Motor neuron (in vitro differentiated cells): ENCODE measurements around the gene DLGAP3. TPM values are rescaled to one million over a fixed set of nuclear protein-coding genes. Genes with fewer than 3 reads are reported as not detected.
"Not testable (repeated sequence)": the region's sequence is repeated elsewhere in the genome, so short reads cannot be mapped to it uniquely, and the experiment has no call there.

ENCODE experiments used
- ATAC-seq, 8 experiments: fragments of 200-7000 bp; cut with Tn5 transposase; replicated peaks in 6 of 8; 2 replicates each; pipeline ENCODE4 v1.8.0; 2021; ENCODE audit warnings: mild to moderate bottlenecking in 8 of 8, moderate library complexity in 8 of 8
- H3K27ac ChIP-seq, 2 donors: fragments of 250-450 bp; sonication (Bioruptor Pico); 2 replicates each; pipeline ENCODE4 v1.9.0; 2021; ENCODE audit warnings: antibody characterized with exemption in 2 of 2, mild to moderate bottlenecking in 2 of 2, moderate library complexity in 1 of 2
- H3K4me1 ChIP-seq, 2 donors: fragments of 250-450 bp; sonication (Bioruptor Pico); replicated peaks in 1 of 2; 2 replicates each; pipeline ENCODE4 v1.6.1; 2021; ENCODE audit warnings: antibody characterized with exemption in 2 of 2, mild to moderate bottlenecking in 2 of 2, moderate library complexity in 1 of 2
- H3K4me3 ChIP-seq, 5 donors: fragments of 250-450 bp; sonication (Bioruptor Pico); 2 replicates each; pipeline ENCODE4 v1.9.0; 2021; ENCODE audit warnings: antibody characterized with exemption in 5 of 5, mild to moderate bottlenecking in 5 of 5, moderate library complexity in 4 of 5
- WGBS, 10 experiments: fragments of 450-650 bp; shearing (Covaris generic); methylation state at CpG; one replicate each; pipeline ENCODE4 v1.0.0; 2022; 5-methylcytosine and 5-hydroxymethylcytosine counted together
- in situ Hi-C, 9 experiments: fragments of 400-800 bp; cut with MboI; loops; one replicate each; pipeline ENCODE4 v1.15.0; 2021; ENCODE audit warnings: low sequenced_read_pairs in 9 of 9, low pct_unique_long_range_greater_than_20kb in 2 of 9; ENCODE audit not compliant: unreplicated experiment in 9 of 9
- total RNA-seq, 8 experiments: library from RNA; unstranded; fragments of 300-600 nt; gene quantifications; 2 replicates each; pipeline versions ENCODE4 v1.2.3 to v1.2.4, GENCODE V29; 2022

The DLGAP3 gene, protein sequence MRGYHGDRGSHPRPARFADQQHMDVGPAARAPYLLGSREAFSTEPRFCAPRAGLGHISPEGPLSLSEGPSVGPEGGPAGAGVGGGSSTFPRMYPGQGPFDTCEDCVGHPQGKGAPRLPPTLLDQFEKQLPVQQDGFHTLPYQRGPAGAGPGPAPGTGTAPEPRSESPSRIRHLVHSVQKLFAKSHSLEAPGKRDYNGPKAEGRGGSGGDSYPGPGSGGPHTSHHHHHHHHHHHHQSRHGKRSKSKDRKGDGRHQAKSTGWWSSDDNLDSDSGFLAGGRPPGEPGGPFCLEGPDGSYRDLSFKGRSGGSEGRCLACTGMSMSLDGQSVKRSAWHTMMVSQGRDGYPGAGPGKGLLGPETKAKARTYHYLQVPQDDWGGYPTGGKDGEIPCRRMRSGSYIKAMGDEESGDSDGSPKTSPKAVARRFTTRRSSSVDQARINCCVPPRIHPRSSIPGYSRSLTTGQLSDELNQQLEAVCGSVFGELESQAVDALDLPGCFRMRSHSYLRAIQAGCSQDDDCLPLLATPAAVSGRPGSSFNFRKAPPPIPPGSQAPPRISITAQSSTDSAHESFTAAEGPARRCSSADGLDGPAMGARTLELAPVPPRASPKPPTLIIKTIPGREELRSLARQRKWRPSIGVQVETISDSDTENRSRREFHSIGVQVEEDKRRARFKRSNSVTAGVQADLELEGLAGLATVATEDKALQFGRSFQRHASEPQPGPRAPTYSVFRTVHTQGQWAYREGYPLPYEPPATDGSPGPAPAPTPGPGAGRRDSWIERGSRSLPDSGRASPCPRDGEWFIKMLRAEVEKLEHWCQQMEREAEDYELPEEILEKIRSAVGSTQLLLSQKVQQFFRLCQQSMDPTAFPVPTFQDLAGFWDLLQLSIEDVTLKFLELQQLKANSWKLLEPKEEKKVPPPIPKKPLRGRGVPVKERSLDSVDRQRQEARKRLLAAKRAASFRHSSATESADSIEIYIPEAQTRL
- 1 to 10 TPM in 6 of 8 experiments, under 1 TPM in 2; 0.21 to 8.2 (median 4.1) TPM for total RNA-seq

DNA sequence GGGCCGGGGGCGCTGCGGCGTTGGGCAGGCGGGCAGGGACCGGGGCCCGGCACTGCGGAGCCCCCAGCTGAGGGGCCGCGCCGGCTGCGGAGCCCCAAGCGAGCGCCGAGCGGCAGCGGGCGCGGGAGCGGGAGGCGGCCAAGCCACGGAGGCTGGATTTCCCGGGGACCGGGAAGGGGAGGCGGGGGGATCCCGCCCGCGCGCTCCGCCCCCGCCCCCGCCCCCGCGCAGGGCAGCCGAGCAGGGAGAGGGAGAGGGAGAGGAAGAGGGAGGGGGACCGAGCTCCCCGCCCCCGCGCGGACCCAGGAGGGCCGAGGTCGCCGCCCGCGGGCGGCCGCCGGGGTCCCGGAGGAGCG lies at the start of gene DLGAP3:
DLGAP3 (minus strand) TSS at position 154 of the 356 bp plus-strand sequence. CDS start 24,267 bp downstream, outside the sequence.
- peaks cover 3 to 9% of the 10 kb centered on the region in 2 donors for H3K4me1 ChIP-seq
- no CpG with 5 or more reads among the region's 50 CpGs for whole genome bisulfite sequencing, 10 experiments
- in situ Hi-C loops = no loop called here
- ATAC-seq = peak; percentile 53 to 80 (median 72)
- peak within 1 kb of the TSS; percentile 72 to 98 (median 76) for H3K4me3 ChIP-seq
- peak within 1 kb of the TSS in 1 of 2 donors; percentile 50 for H3K27ac ChIP-seq

GRCh38 chr1:34978921-34979320 lies 49.5 kb upstream of the DLGAP3 start:
- no peak overlapping the region for H3K4me3 ChIP-seq
- no peak overlapping the region for H3K27ac ChIP-seq
- in situ Hi-C loops = no loop called here
- H3K4me1 ChIP-seq = no peaks in the 10 kb centered on the region
- WGBS, 10 experiments = 0 to 100% (median 60%) methylated on average over 1 to 3 of the region's 6 CpGs; no CpG with 5 or more reads in 5 of the 10 experiments
- ATAC-seq = no peak

DNA sequence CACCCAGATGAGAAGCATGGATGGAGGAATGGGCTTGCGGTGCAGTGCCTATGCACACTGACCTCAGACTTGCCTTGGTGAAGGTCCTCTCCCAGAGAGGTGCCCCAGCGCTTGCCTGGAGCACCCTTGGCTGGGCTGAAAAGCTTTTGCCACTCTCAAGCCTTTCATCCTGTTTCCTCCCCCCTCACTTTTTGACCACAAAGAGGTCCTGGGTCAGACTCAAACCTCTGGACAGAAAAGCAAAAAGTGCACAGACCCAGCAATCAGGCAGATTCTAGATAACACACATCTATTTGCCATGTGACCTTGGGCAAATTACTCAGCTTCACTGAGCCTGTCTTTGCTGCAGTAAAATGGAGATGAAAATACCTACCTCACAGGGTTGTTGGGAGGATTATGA lies 48.4 kb upstream of the DLGAP3 start:
- WGBS, 10 experiments = 80 to 100% (median 90%) methylated on average over 1 to 2 of the region's 2 CpGs; no CpG with 5 or more reads in 6 of the 10 experiments
- in situ Hi-C loops = no loop called here
- Histone ChIP-seq H3K4me3 (no peak overlapping the region), H3K27ac (no peak overlapping the region), H3K4me1 (no peaks in the 10 kb centered on the region)
- ATAC-seq = peak in 1 of 8 experiments; percentile 19

- in situ Hi-C loops = no loop called here
- peak in 3 of 8 experiments; percentile 11 to 20 (median 13) for ATAC-seq
- H3K27ac ChIP-seq = no peak overlapping the region
- 80 to 100% (median 93%) methylated on average over 1 to 13 of the region's 13 CpGs; no CpG with 5 or more reads in 5 of the 10 experiments for WGBS, 10 experiments
- H3K4me1 ChIP-seq = no peaks in the 10 kb centered on the region
- no peak overlapping the region for H3K4me3 ChIP-seq
Observed at GRCh38 chr1:34977210-34977471, 47.7 kb upstream of the DLGAP3 start.

DNA sequence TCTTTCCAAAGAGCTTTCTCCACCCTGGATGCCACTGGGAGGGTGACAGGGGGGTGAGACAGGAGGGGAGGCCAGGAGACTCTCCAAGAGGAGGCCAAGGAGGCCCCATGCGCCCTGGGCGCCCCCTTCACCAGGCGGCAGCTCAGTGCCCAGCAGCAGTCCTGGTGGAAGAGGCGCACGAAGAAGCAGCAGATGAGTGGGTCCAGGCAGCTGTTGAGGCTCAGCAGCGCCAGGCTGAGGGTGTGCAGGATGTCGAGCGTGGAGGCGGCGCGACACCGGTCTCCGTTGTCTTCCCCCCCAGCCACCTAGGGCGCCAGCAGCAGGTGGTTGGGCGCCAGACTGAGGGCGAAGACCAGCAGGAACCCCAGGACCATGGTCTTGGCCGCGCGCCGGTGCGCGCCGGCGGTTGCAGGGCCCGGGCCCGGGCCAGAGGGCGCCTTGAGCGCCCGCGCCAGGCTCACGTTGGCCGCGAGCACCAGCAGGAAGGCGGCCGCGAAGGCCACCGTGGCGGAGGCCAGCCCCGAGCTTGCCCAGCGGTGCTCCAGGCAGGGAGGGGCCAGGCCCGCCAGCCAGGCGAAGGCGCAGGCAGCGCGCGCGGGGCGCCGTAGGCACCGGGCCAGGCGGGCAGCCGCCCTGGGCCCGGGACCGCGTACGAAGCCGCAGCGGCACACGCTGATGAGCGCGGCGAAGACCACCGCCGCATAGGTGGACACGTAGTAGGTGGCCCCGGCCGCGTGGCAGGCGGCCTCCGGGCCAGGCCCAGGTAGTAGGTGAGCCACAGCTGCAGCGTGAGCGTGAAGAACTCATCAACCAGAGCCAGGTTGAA lies 47.1 kb upstream of the DLGAP3 start:
- no peaks in the 10 kb centered on the region for H3K4me1 ChIP-seq
- WGBS, 10 experiments = 50 to 98% (median 95%) methylated on average over 2 to 35 of the region's 72 CpGs; no CpG with 5 or more reads in 4 of the 10 experiments
- ATAC-seq = peak in 4 of 8 experiments; percentile 7 to 32 (median 25)
- H3K27ac ChIP-seq = no peak overlapping the region
- in situ Hi-C loops = no loop called here
- no peak overlapping the region for H3K4me3 ChIP-seq

GRCh38 chr1:34975771-34976170 lies 46.3 kb upstream of the DLGAP3 start:
- in situ Hi-C loops = no loop called here
- H3K4me3 ChIP-seq = no peak overlapping the region
- WGBS, 10 experiments = 74 to 100% (median 88%) methylated on average over 1 to 6 of the region's 6 CpGs; no CpG with 5 or more reads in 2 of the 10 experiments

DNA sequence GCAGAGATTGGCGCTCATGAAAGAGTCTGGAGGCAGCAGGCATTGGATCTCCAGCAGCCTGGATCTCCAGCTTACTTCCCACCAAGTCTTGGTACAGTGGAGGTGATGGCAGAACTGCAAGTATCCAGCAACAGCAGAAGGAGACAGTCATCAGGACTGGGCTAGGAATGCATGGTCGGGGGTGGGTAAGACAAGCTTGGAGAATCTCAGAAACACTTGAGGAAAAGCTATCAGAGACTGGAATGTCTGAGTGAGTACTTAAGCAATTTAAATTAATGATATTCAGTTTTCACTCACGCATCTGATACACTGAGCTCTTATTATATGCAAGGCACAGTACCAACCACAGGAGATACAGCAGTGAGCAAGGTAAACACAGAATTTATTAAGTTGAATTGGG lies 45.9 kb upstream of the DLGAP3 start:
- peak in 1 of 8 experiments; percentile 58 for ATAC-seq
- in situ Hi-C loops = no loop called here
- H3K4me1 ChIP-seq = no peaks in the 10 kb centered on the region
- H3K27ac ChIP-seq = no peak overlapping the region
- H3K4me3 ChIP-seq = no peak overlapping the region
- WGBS, 10 experiments = 33 to 100% (median 90%) methylated on average over 1 to 3 of the region's 3 CpGs; no CpG with 5 or more reads in 1 of the 10 experiments

More at GRCh38 chr1:34975771-34976170, 46.3 kb upstream of the DLGAP3 start:
- ATAC-seq = no peak
- Histone ChIP-seq H3K27ac (no peak overlapping the region), H3K4me1 (no peaks in the 10 kb centered on the region)

DNA sequence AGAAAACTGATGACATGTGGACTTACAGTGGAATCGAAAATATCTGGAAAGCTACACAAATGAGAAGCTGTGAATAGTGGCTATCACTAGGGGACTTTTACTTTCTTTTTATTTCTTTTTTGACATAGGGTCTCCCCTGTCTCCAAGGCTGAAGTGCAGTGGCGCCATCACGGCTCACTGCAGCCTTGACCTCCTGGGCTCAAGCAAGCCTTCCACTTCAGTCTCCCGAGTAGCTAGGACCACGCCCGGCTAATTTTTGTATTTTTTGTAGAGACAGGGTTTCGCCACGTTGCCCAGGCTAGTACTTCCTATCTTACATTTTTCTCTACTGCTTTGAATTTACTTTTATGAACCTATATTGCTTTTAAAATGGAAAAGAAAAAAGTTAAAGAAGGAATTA lies 45.2 kb upstream of the DLGAP3 start:
- whole genome bisulfite sequencing, 10 experiments = 30 to 100% (median 87%) methylated on average over 1 to 8 of the region's 8 CpGs
- no peak for ATAC-seq
- in situ Hi-C loops = no loop called here

DNA sequence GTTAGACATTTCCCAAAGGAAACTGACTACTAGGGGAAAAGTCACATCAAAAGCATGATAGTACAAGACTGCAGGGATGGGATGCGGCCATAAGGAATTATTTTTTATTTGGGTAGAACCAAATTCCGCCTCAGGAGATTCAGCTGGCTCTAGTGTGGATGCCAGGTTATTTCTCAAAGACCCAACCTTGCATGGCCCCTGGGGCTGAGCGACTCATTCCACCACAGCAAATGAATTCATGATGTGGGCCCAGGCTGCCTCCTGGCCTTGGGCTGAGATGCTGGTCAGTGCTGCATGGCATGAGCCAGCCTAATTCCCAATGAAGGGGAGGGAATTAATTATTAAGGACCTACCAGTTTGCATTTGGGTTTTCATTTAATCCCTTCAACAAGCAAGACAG lies 43.9 kb upstream of the DLGAP3 start:
- no peaks in the 10 kb centered on the region for H3K4me1 ChIP-seq
- peak in 3 of 8 experiments; percentile 32 to 82 (median 39) for ATAC-seq
- in situ Hi-C loops = no loop called here
- 80 to 100% (median 94%) methylated on average over 1 to 3 of the region's 3 CpGs; no CpG with 5 or more reads in 3 of the 10 experiments for WGBS, 10 experiments
- H3K4me3 ChIP-seq = no peak overlapping the region
- no peak overlapping the region for H3K27ac ChIP-seq

More for the DNA sequence above, 45.2 kb upstream of the DLGAP3 start:
- Histone ChIP-seq H3K4me3 (no peak overlapping the region), H3K27ac (no peak overlapping the region), H3K4me1 (no peaks in the 10 kb centered on the region)

- H3K27ac ChIP-seq = no peak overlapping the region
- no peak for ATAC-seq
- no peaks in the 10 kb centered on the region for H3K4me1 ChIP-seq
- no peak overlapping the region for H3K4me3 ChIP-seq
- in situ Hi-C loops = no loop called here
- 0 to 35% (median 21%) methylated on average over 2 to 5 of the region's 5 CpGs; no CpG with 5 or more reads in 2 of the 10 experiments for WGBS, 10 experiments
Observed at GRCh38 chr1:34970829-34971228, 41.4 kb upstream of the DLGAP3 start.

GRCh38 chr1:34970220-34970735 lies 40.8 kb upstream of the DLGAP3 start:
- WGBS, 10 experiments = 69 to 100% (median 94%) methylated on average over 2 to 5 of the region's 5 CpGs
- Histone ChIP-seq H3K4me3 (no peak overlapping the region), H3K27ac (no peak overlapping the region), H3K4me1 (no peaks in the 10 kb centered on the region)
- in situ Hi-C loops = no loop called here
- ATAC-seq = no peak

DNA sequence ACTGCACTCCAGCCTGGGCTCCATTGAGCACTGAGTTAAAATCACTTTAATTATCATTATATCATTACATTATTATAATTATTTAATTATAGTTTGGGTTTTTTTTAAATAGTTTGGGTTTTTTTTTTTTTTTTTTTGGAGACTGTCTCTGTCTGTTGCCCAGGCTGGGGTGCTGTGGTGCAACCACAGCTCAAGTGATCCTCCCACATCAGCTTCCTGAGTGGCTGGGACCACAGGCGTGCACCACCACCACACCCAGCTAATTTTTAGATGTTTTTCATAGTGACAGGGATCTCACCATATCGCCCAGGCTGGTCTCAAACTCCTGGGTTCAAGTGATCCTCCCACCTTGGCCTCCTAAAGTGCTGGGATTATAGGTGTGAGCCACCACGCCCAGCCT lies 38.8 kb upstream of the DLGAP3 start:
- ATAC-seq, H3K4me1 ChIP-seq, H3K27ac ChIP-seq, in situ Hi-C loops, H3K4me3 ChIP-seq: not testable (repeated sequence)
- WGBS, 10 experiments = 40 to 100% (median 60%) methylated on average over 1 to 2 of the region's 3 CpGs; no CpG with 5 or more reads in 2 of the 10 experiments
